Liver (tissue), 9 donors: ENCODE results near the gene ECEL1. TPM values are rescaled to one million over a fixed set of nuclear protein-coding genes. Genes with fewer than 3 reads are reported as not detected.

ENCODE experiments used
- DNase-seq: peaks from one replicate; pipeline ENCODE4 v3.0.0-alpha.2; 2017; ENCODE audit warnings: low spot score
- H3K27ac ChIP-seq, 2 donors: one replicate each; pipeline ENCODE4 v1.7.0; 2013; ENCODE audit warnings: inconsistent platforms in 2 of 2, low read length in 2 of 2, control low read depth in 1 of 2, low read depth in 1 of 2, mild to moderate bottlenecking in 1 of 2
- H3K27me3 ChIP-seq, 4 donors: one replicate each; pipeline versions ENCODE4 v1.6.1 to v1.7.0; 2013; ENCODE audit warnings: low read length in 3 of 4, inconsistent platforms in 1 of 4, mild to moderate bottlenecking in 1 of 4, moderate library complexity in 1 of 4; ENCODE audit not compliant: control insufficient read depth in 4 of 4, insufficient read depth in 4 of 4
- H3K36me3 ChIP-seq, 4 donors: one replicate each; pipeline versions ENCODE4 v1.6.1 to v1.7.0; 2013; ENCODE audit warnings: low read length in 3 of 4, mild to moderate bottlenecking in 3 of 4, low read depth in 1 of 4, moderate library complexity in 1 of 4; ENCODE audit not compliant: control insufficient read depth in 4 of 4, insufficient read depth in 3 of 4
- H3K4me1 ChIP-seq, 4 donors: one replicate each; pipeline versions ENCODE4 v1.6.1 to v1.7.0; 2013; ENCODE audit warnings: low read length in 3 of 4, mild to moderate bottlenecking in 3 of 4, moderate library complexity in 1 of 4; ENCODE audit not compliant: control insufficient read depth in 4 of 4, insufficient read depth in 4 of 4
- H3K4me3 ChIP-seq, 3 donors: one replicate each; pipeline versions ENCODE4 v1.6.1 to v1.7.0; 2013; ENCODE audit warnings: low read length in 3 of 3, control low read depth in 1 of 3, low read depth in 1 of 3, mild to moderate bottlenecking in 1 of 3
- H3K9ac ChIP-seq, 2 donors: one replicate each; pipeline ENCODE4 v1.7.0; 2013; ENCODE audit warnings: low read length in 2 of 2, mild to moderate bottlenecking in 2 of 2, moderate library complexity in 2 of 2, control low read depth in 1 of 2, low read depth in 1 of 2
- H3K9me3 ChIP-seq, 4 donors: one replicate each; pipeline versions ENCODE4 v1.6.1 to v1.7.0; 2013; ENCODE audit warnings: low read length in 3 of 4; ENCODE audit not compliant: control insufficient read depth in 4 of 4
- EGR1 ChIP-seq, 2 donors: IDR thresholded peaks; 2 replicates each; pipeline ENCODE4 v1.6.1; 2016 to 2018; ENCODE audit warnings: antibody characterized with exemption in 2 of 2, low read depth in 2 of 2
- FOXA1 ChIP-seq: IDR thresholded peaks from 2 replicates; pipeline ENCODE4 v1.6.1; 2016; ENCODE audit warnings: antibody characterized with exemption
- FOXA2 ChIP-seq: IDR thresholded peaks from 2 replicates; pipeline ENCODE4 v1.6.1; 2016; ENCODE audit warnings: antibody characterized with exemption
- GABPA ChIP-seq, 2 donors: IDR thresholded peaks in 1 of 2; conservative IDR thresholded peaks in 1 of 2; 2 replicates each; pipeline ENCODE4 v1.6.1; 2016; ENCODE audit warnings: antibody characterized with exemption in 2 of 2, mild to moderate bottlenecking in 1 of 2, moderate library complexity in 1 of 2
- HNF4A ChIP-seq, 2 donors: conservative IDR thresholded peaks; 2 replicates each; pipeline ENCODE4 v1.6.1; 2016; ENCODE audit warnings: antibody characterized with exemption in 2 of 2, mild to moderate bottlenecking in 2 of 2
- HNF4G ChIP-seq: IDR thresholded peaks from 2 replicates; pipeline ENCODE4 v1.6.1; 2016; ENCODE audit warnings: antibody characterized with exemption
- JUND ChIP-seq, 2 donors: IDR thresholded peaks; 2 replicates each; pipeline ENCODE4 v1.6.1; 2016; ENCODE audit warnings: antibody characterized with exemption in 2 of 2
- NR2F2 ChIP-seq: IDR thresholded peaks from 2 replicates; pipeline ENCODE4 v1.6.1; 2016; ENCODE audit warnings: antibody characterized with exemption
- RAD21 ChIP-seq, 2 donors: IDR thresholded peaks; 2 replicates each; pipeline ENCODE4 v1.6.1; 2016; ENCODE audit warnings: antibody characterized with exemption in 2 of 2, mild to moderate bottlenecking in 2 of 2
- RXRA ChIP-seq, 2 donors: IDR thresholded peaks; 2 replicates each; pipeline ENCODE4 v1.6.1; 2017 to 2018; ENCODE audit warnings: antibody characterized with exemption in 2 of 2, mild to moderate bottlenecking in 1 of 2
- SP1 ChIP-seq: IDR thresholded peaks from 2 replicates; pipeline ENCODE4 v1.6.1; 2018; ENCODE audit warnings: antibody characterized with exemption, mild to moderate bottlenecking
- TAF1 ChIP-seq: conservative IDR thresholded peaks from 2 replicates; pipeline ENCODE4 v1.6.1; 2016; ENCODE audit warnings: antibody characterized with exemption, mild to moderate bottlenecking
- YY1 ChIP-seq: IDR thresholded peaks from 2 replicates; pipeline ENCODE4 v1.6.1; 2016; ENCODE audit warnings: antibody characterized with exemption, mild to moderate bottlenecking
- ZBTB33 ChIP-seq: IDR thresholded peaks from 2 replicates; pipeline ENCODE4 v1.6.1; 2016; ENCODE audit warnings: antibody characterized with exemption
- WGBS: extraction: QIAGEN DNeasy Blood & Tissue Kit; methylation state at CpG from one replicate; pipeline ENCODE4 v1.1.7; 2013; 5-methylcytosine and 5-hydroxymethylcytosine counted together
- polyA plus RNA-seq, 2 donors: library from polyadenylated mRNA; stranded (reverse) in 1 of 2; unstranded in 1 of 2; fragments of 200-250 nt in 1 of 2; fragments of >200 nt in 1 of 2; fragmentation: Nextera tagmentation in 1 of 2; extraction: Ambion mirVana in 1 of 2; gene quantifications; one replicate each; pipeline versions ENCODE4 v1.2.1 to v1.2.3, GENCODE V29; 2013 to 2015
- total RNA-seq, 2 donors: library from RNA; depleted of rRNA; stranded (reverse); fragments of >200 nt; gene quantifications; one replicate each; pipeline ENCODE4 v1.2.3, GENCODE V29; 2014
- TF ChIP-seq, protein P1 (sequence below): IDR thresholded peaks from 2 replicates; pipeline ENCODE4 v1.6.1; 2016; ENCODE audit warnings: antibody characterized with exemption
- TF ChIP-seq, protein P2 (sequence below): fragments of 150-350 bp; IDR thresholded peaks from 2 replicates; pipeline ENCODE4 v1.5.1; 2017; ENCODE audit warnings: improper control_type of control experiment, low read depth, low read length; ENCODE audit not compliant: missing input control
- TF ChIP-seq, protein P3 (sequence below): IDR thresholded peaks from 2 replicates; pipeline ENCODE4 v1.6.1; 2016; ENCODE audit warnings: antibody characterized with exemption
- TF ChIP-seq, protein P4 (sequence below): IDR thresholded peaks from 2 replicates; pipeline ENCODE4 v1.6.1; 2016; ENCODE audit warnings: antibody characterized with exemption, mild to moderate bottlenecking
- donor health status: healthy.
- donor health status: healthy.
- donor health status: healthy.
- donor health status: healthy.
- donor health status: healthy.

Gene ECEL1
- total and polyA plus RNA-seq, 4 donors, result 0.67 to 1.8 TPM; not detected in 2

- DNase-seq, result no peak
- H3K27me3 ChIP-seq, result peaks cover 0 to 2% (median 0%) of the 10 kb centered on the region in 4 donors
- WGBS, result 83% methylated on average over 9 of the region's 9 CpGs
Measured at GRCh38 chr2:232532419-232532818, 44.8 kb upstream of the ECEL1 start.

More at GRCh38 chr2:232532419-232532818, 44.8 kb upstream of the ECEL1 start:
- no peak for TF ChIP-seq HNF4G
- no peak for TF ChIP-seq ZBTB33
- TF ChIP-seq, protein P1, sequence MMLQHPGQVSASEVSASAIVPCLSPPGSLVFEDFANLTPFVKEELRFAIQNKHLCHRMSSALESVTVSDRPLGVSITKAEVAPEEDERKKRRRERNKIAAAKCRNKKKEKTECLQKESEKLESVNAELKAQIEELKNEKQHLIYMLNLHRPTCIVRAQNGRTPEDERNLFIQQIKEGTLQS, result no peak
- TF ChIP-seq RAD21 (IDR thresholded peaks at IDR 0.05), result no peak
- TF ChIP-seq EGR1 (IDR thresholded peaks at IDR 0.05; ENCODE audit: low read depth in 2 of 2), result no peak
- no peak for TF ChIP-seq FOXA2
- no peak for TF ChIP-seq FOXA1
- TF ChIP-seq JUND (IDR thresholded peaks at IDR 0.05), result no peak
- TF ChIP-seq, protein P2, sequence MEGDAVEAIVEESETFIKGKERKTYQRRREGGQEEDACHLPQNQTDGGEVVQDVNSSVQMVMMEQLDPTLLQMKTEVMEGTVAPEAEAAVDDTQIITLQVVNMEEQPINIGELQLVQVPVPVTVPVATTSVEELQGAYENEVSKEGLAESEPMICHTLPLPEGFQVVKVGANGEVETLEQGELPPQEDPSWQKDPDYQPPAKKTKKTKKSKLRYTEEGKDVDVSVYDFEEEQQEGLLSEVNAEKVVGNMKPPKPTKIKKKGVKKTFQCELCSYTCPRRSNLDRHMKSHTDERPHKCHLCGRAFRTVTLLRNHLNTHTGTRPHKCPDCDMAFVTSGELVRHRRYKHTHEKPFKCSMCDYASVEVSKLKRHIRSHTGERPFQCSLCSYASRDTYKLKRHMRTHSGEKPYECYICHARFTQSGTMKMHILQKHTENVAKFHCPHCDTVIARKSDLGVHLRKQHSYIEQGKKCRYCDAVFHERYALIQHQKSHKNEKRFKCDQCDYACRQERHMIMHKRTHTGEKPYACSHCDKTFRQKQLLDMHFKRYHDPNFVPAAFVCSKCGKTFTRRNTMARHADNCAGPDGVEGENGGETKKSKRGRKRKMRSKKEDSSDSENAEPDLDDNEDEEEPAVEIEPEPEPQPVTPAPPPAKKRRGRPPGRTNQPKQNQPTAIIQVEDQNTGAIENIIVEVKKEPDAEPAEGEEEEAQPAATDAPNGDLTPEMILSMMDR, result no peak
- TF ChIP-seq SP1, result no peak
- TF ChIP-seq, protein P3, sequence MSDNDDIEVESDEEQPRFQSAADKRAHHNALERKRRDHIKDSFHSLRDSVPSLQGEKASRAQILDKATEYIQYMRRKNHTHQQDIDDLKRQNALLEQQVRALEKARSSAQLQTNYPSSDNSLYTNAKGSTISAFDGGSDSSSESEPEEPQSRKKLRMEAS, result no peak
- no peak for TF ChIP-seq GABPA (IDR thresholded peaks at IDR 0.05 in 1 of 2, conservative IDR thresholded peaks at IDR 0.05 in 1 of 2)
- no peak for TF ChIP-seq YY1
- no peak for TF ChIP-seq RXRA (IDR thresholded peaks at IDR 0.05)
- no peak for TF ChIP-seq NR2F2
- TF ChIP-seq TAF1, result no peak
- TF ChIP-seq, protein P4, sequence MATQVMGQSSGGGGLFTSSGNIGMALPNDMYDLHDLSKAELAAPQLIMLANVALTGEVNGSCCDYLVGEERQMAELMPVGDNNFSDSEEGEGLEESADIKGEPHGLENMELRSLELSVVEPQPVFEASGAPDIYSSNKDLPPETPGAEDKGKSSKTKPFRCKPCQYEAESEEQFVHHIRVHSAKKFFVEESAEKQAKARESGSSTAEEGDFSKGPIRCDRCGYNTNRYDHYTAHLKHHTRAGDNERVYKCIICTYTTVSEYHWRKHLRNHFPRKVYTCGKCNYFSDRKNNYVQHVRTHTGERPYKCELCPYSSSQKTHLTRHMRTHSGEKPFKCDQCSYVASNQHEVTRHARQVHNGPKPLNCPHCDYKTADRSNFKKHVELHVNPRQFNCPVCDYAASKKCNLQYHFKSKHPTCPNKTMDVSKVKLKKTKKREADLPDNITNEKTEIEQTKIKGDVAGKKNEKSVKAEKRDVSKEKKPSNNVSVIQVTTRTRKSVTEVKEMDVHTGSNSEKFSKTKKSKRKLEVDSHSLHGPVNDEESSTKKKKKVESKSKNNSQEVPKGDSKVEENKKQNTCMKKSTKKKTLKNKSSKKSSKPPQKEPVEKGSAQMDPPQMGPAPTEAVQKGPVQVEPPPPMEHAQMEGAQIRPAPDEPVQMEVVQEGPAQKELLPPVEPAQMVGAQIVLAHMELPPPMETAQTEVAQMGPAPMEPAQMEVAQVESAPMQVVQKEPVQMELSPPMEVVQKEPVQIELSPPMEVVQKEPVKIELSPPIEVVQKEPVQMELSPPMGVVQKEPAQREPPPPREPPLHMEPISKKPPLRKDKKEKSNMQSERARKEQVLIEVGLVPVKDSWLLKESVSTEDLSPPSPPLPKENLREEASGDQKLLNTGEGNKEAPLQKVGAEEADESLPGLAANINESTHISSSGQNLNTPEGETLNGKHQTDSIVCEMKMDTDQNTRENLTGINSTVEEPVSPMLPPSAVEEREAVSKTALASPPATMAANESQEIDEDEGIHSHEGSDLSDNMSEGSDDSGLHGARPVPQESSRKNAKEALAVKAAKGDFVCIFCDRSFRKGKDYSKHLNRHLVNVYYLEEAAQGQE, result no peak
- TF ChIP-seq HNF4A (conservative IDR thresholded peaks at IDR 0.05), result no peak
- no peak overlapping the region for H3K9ac ChIP-seq
- no peak overlapping the region for H3K27ac ChIP-seq
- H3K4me3 ChIP-seq, result no peak overlapping the region
- no peaks in the 10 kb centered on the region for H3K4me1 ChIP-seq
- H3K36me3 ChIP-seq, result no peaks in the 10 kb centered on the region
- H3K9me3 ChIP-seq, result peaks cover 0 to 3% (median under 1%) of the 10 kb centered on the region in 4 donors
